HCT116 (cell line): Measurements from ENCODE around the gene FAM53B.

Experiments
- ATF3 ChIP-seq: IDR thresholded peaks from 2 replicates; pipeline ENCODE4 v1.6.1; 2012
- EGR1 ChIP-seq: IDR thresholded peaks from 2 replicates; pipeline ENCODE4 v1.6.1; 2012; ENCODE audit warnings: low read depth
- EZH2phosphoT487 ChIP-seq: fragments of 200-600 bp; IDR thresholded peaks from 2 replicates; pipeline ENCODE4 v1.6.1; 2018; ENCODE audit warnings: antibody characterized with exemption, borderline replicate concordance
- FOSL1 ChIP-seq: IDR thresholded peaks from 2 replicates; pipeline ENCODE4 v1.6.1; 2012; ENCODE audit warnings: low read depth
- POLR2A ChIP-seq: IDR thresholded peaks from 2 replicates; pipeline ENCODE4 v1.7.0; 2011; ENCODE audit warnings: borderline replicate concordance; ENCODE audit not compliant: insufficient read depth, insufficient read length; ENCODE audit errors: extremely low read depth
- POLR2AphosphoS5 ChIP-seq: IDR thresholded peaks from 2 replicates; pipeline ENCODE4 v1.6.1; 2011; ENCODE audit warnings: mild to moderate bottlenecking, low read depth, low read length, moderate library complexity
- RAD21 ChIP-seq: IDR thresholded peaks from 2 replicates; pipeline ENCODE4 v1.6.1; 2012; ENCODE audit warnings: low read depth, mild to moderate bottlenecking
- SIN3A ChIP-seq: IDR thresholded peaks from 2 replicates; pipeline ENCODE4 v1.6.1; 2012; ENCODE audit warnings: low read depth
- SP1 ChIP-seq: IDR thresholded peaks from 2 replicates; pipeline ENCODE4 v1.6.1; 2012; ENCODE audit warnings: low read depth
- TCF7L2 ChIP-seq: IDR thresholded peaks from 2 replicates; pipeline ENCODE4 v1.7.0; 2011; ENCODE audit warnings: borderline replicate concordance, inconsistent platforms; ENCODE audit not compliant: insufficient read depth, insufficient read length; ENCODE audit errors: extremely low read depth
- TF ChIP-seq, protein P1 (sequence below), 3 experiments: fragments of 200-600 bp in 1 of 3; sonication (generic) in 1 of 3; IDR thresholded peaks in 2 of 3; conservative IDR thresholded peaks in 1 of 3; 2 replicates each; pipeline ENCODE4 v1.5.1; 2012 to 2017; ENCODE audit warnings: low read depth in 2 of 3, low read length in 2 of 3, antibody characterized with exemption in 1 of 3, borderline replicate concordance in 1 of 3, control low read depth in 1 of 3, mild to moderate bottlenecking in 1 of 3, mixed read lengths in 1 of 3, mixed run types in 1 of 3, moderate library complexity in 1 of 3; ENCODE audit not compliant: insufficient read depth in 1 of 3
- TF ChIP-seq, protein P2 (sequence below): IDR thresholded peaks from 2 replicates; pipeline ENCODE4 v1.6.1; 2011; ENCODE audit warnings: mild to moderate bottlenecking, low read length, moderate library complexity; ENCODE audit not compliant: insufficient replicate concordance; ENCODE audit errors: extremely low read depth
- TF ChIP-seq, protein P3 (sequence below): IDR thresholded peaks from 2 replicates; pipeline ENCODE4 v1.6.1; 2012

DNA sequence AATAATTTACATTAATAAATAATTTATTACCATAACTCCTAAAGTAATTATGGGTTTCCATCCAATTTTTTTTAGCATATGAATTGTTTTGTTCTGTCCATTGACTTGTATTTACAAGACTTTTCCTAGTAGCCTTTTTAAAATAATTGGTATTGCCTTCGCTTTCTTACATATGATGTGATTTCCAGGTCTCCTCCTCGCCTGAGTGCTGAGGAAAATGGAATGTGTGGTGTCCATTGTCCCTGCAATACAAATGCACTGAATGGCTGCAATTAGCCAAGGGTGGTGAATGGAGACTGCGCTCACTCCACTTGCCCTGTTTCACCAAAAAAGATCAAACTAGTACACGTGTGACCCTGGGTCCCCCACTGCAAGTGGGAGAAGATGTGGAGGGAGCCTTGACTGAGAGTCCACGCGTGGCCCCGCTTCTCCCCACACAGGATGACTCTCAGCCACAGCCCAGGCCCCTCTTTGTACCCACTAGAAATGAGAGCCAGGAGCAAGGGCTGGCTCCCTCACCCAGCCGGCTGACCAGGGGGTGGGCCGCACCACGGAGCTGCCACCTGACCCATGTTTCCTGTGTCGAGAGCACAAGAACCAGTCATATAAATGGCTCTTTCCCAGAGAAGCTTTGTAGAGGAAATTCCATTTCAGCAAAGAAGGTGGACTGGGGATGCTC lies 52.6 kb downstream of the FAM53B start:
- no peak for TF ChIP-seq POLR2AphosphoS5
- TF ChIP-seq, protein P1, sequence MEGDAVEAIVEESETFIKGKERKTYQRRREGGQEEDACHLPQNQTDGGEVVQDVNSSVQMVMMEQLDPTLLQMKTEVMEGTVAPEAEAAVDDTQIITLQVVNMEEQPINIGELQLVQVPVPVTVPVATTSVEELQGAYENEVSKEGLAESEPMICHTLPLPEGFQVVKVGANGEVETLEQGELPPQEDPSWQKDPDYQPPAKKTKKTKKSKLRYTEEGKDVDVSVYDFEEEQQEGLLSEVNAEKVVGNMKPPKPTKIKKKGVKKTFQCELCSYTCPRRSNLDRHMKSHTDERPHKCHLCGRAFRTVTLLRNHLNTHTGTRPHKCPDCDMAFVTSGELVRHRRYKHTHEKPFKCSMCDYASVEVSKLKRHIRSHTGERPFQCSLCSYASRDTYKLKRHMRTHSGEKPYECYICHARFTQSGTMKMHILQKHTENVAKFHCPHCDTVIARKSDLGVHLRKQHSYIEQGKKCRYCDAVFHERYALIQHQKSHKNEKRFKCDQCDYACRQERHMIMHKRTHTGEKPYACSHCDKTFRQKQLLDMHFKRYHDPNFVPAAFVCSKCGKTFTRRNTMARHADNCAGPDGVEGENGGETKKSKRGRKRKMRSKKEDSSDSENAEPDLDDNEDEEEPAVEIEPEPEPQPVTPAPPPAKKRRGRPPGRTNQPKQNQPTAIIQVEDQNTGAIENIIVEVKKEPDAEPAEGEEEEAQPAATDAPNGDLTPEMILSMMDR (IDR thresholded peaks at IDR 0.05 in 2 of 3, conservative IDR thresholded peaks at IDR 0.05 in 1 of 3; ENCODE audit: borderline replicate concordance in 1 of 3, insufficient read depth in 1 of 3, low read depth in 2 of 3, low read length in 2 of 3): no peak
- TF ChIP-seq FOSL1: no peak
- TF ChIP-seq, protein P2, sequence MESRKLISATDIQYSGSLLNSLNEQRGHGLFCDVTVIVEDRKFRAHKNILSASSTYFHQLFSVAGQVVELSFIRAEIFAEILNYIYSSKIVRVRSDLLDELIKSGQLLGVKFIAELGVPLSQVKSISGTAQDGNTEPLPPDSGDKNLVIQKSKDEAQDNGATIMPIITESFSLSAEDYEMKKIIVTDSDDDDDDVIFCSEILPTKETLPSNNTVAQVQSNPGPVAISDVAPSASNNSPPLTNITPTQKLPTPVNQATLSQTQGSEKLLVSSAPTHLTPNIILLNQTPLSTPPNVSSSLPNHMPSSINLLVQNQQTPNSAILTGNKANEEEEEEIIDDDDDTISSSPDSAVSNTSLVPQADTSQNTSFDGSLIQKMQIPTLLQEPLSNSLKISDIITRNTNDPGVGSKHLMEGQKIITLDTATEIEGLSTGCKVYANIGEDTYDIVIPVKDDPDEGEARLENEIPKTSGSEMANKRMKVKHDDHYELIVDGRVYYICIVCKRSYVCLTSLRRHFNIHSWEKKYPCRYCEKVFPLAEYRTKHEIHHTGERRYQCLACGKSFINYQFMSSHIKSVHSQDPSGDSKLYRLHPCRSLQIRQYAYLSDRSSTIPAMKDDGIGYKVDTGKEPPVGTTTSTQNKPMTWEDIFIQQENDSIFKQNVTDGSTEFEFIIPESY: no peak
- no peak for TF ChIP-seq POLR2A
- TF ChIP-seq SP1: no peak
- no peak for TF ChIP-seq EZH2phosphoT487
- no peak for TF ChIP-seq ATF3
- TF ChIP-seq, protein P3, sequence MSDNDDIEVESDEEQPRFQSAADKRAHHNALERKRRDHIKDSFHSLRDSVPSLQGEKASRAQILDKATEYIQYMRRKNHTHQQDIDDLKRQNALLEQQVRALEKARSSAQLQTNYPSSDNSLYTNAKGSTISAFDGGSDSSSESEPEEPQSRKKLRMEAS: no peak
- no peak for TF ChIP-seq SIN3A
- TF ChIP-seq RAD21: no peak
- no peak for TF ChIP-seq TCF7L2
- no peak for TF ChIP-seq EGR1
